KMS-11 (cell line): ENCODE results near the gene CLIC2.

ENCODE experiments used
- H2AFZ ChIP-seq: fragments of 200-600 bp; sonication (generic); 2 replicates; pipeline ENCODE4 v1.6.1; 2016; ENCODE audit warnings: antibody characterized with exemption, mixed run types, low read depth
- H3K27ac ChIP-seq: fragments of 200-600 bp; sonication (generic); 2 replicates; pipeline ENCODE4 v1.6.1; 2016; ENCODE audit warnings: mild to moderate bottlenecking, mixed run types
- H3K27me3 ChIP-seq: fragments of 200-600 bp; sonication (generic); 2 replicates; pipeline ENCODE4 v1.6.1; 2017; ENCODE audit warnings: mild to moderate bottlenecking, low read depth, mixed run types, moderate library complexity; ENCODE audit not compliant: insufficient read depth
- H3K36me3 ChIP-seq: fragments of 200-600 bp; sonication (generic); 2 replicates; pipeline ENCODE4 v1.6.1; 2017; ENCODE audit warnings: mild to moderate bottlenecking, mixed run types; ENCODE audit not compliant: insufficient read depth
- H3K4me1 ChIP-seq: fragments of 200-600 bp; sonication (generic); 2 replicates; pipeline ENCODE4 v1.6.1; 2016; ENCODE audit warnings: mild to moderate bottlenecking, low read depth, mixed run types; ENCODE audit not compliant: poor library complexity, severe bottlenecking
- H3K4me2 ChIP-seq: fragments of 200-600 bp; sonication (generic); 2 replicates; pipeline ENCODE4 v1.7.0; 2016; ENCODE audit warnings: mild to moderate bottlenecking, mixed run types
- H3K4me3 ChIP-seq: fragments of 200-600 bp; sonication (generic); IDR thresholded peaks from 2 replicates; pipeline ENCODE4 v1.6.1; 2017; ENCODE audit warnings: low read depth, low read length, mixed read lengths; ENCODE audit not compliant: insufficient read depth
- H3K79me2 ChIP-seq: fragments of 200-600 bp; sonication (generic); 2 replicates; pipeline ENCODE4 v1.6.1; 2016; ENCODE audit warnings: low read depth, mixed run types; ENCODE audit not compliant: insufficient read depth
- H3K9ac ChIP-seq: fragments of 200-600 bp; sonication (generic); 2 replicates; pipeline ENCODE4 v1.6.1; 2016; ENCODE audit warnings: mild to moderate bottlenecking, mixed run types
- H4K20me1 ChIP-seq: fragments of 200-600 bp; sonication (generic); 2 replicates; pipeline ENCODE4 v1.6.1; 2016; ENCODE audit warnings: mild to moderate bottlenecking, mixed run types; ENCODE audit not compliant: insufficient read depth
- CTCF ChIP-seq: fragments of 200-600 bp; sonication (generic); conservative IDR thresholded peaks from 2 replicates; pipeline ENCODE4 v1.6.1; 2017; ENCODE audit warnings: low read depth, mild to moderate bottlenecking, antibody characterized with exemption, low read length, moderate library complexity, mixed read lengths

CLIC2 gene

DNA sequence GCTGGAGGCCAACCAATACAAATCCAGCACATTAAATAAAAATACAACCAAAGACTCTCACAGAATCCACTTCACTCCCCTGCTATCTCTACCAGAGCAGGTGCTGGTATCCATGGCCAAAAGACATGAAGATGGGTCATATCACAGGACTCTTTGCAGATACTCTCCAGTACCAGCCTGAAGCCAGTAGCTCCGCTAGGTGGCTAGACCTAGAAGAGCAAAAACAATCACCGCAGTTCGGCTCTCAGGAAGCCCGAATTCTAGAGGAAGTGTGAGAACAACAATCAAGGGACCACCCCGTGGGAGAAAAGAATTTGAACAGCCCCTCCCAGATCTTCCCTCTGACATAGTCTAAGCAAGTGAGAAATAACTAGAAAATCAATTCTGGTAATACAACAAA is 20.2 kb downstream of the CLIC2 start:
- Histone ChIP-seq H3K4me1 (no peaks in the 10 kb centered on the region), H3K4me2 (no peak overlapping the region), H3K27ac (no peak overlapping the region), H3K27me3 (no peaks in the 10 kb centered on the region), H3K9ac (no peak overlapping the region), H3K36me3 (no peaks in the 10 kb centered on the region), H3K79me2 (peaks cover 31% of the 10 kb centered on the region; the same call in 1 of the 2 replicates), H2AFZ (no peak overlapping the region), H3K4me3 (no peak overlapping the region), H4K20me1 (no peaks in the 10 kb centered on the region)
- TF ChIP-seq CTCF: no peak

DNA sequence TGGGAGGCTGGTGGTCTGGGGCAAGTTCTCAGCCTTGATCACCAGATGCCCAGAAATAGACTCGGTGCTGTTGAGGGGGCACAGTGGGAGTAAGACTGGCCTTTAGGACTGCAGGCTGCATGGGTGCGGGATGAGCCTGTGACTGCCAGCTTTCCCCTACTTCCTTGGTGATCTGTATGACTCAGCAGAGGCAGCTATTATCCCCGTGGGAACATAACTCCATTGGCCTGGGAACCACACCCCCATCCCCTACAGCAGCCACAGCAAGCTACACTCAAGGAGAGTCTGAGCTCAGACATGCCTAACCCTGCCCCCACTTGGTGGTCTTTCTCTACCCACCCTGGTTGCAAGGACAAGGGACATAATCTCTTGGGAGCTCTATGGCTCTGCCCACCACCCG is 20.6 kb downstream of the CLIC2 start:
- Histone ChIP-seq H2AFZ (no peak overlapping the region), H3K4me1 (no peaks in the 10 kb centered on the region), H3K79me2 (peaks cover 32% of the 10 kb centered on the region; the same call in 1 of the 2 replicates), H3K27ac (no peak overlapping the region), H3K9ac (no peak overlapping the region), H3K4me2 (no peak overlapping the region), H3K36me3 (no peaks in the 10 kb centered on the region), H3K4me3 (no peak overlapping the region), H3K27me3 (no peaks in the 10 kb centered on the region), H4K20me1 (no peaks in the 10 kb centered on the region)
- no peak for TF ChIP-seq CTCF

DNA sequence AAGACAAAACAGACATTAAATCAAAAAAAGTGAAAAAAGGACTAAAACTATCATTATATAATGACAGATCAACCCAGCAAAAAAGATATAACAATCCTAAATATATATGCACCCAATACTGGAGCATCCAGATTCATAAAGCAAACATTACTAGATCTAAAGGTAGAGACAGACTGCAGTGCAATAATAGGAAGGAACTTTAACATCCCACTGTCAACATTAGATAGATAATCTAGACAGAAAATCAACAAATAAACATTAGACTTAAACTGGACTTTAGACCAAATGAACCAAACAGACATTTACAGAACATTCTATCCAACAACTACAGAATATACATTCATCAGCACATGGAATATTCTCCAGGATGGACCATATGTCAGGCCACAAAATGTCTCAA is 40.6 kb downstream of the CLIC2 start:
- no peak overlapping the region for H3K9ac ChIP-seq
- H3K4me2 ChIP-seq: no peak overlapping the region
- no peak overlapping the region for H2AFZ ChIP-seq
- no peaks in the 10 kb centered on the region for H3K4me1 ChIP-seq
- H4K20me1 ChIP-seq: no peaks in the 10 kb centered on the region
- no peak overlapping the region for H3K4me3 ChIP-seq
- H3K79me2 ChIP-seq: no peaks in the 10 kb centered on the region
- no peak for TF ChIP-seq CTCF
- H3K36me3 ChIP-seq: 0 out of 2 replicates have a peak, but pooled peaks cover 2% of the 10 kb centered on the region
- no peak overlapping the region for H3K27ac ChIP-seq
- no peaks in the 10 kb centered on the region for H3K27me3 ChIP-seq

GRCh38 chrX:155279873-155280272 is 54.5 kb downstream of the CLIC2 start:
- no peaks in the 10 kb centered on the region for H3K4me1 ChIP-seq
- H3K4me2 ChIP-seq: no peak overlapping the region
- no peak overlapping the region for H3K9ac ChIP-seq
- no peaks in the 10 kb centered on the region for H3K36me3 ChIP-seq
- no peaks in the 10 kb centered on the region for H3K79me2 ChIP-seq
- no peak overlapping the region for H2AFZ ChIP-seq
- no peak for TF ChIP-seq CTCF
- H3K27me3 ChIP-seq: no peaks in the 10 kb centered on the region
- no peak overlapping the region for H3K4me3 ChIP-seq
- no peak overlapping the region for H3K27ac ChIP-seq
- H4K20me1 ChIP-seq: no peaks in the 10 kb centered on the region
